Mesodermal cell (in vitro differentiated cells): Measurements from ENCODE around the gene MAFF.

Experiments used
- H3K27ac ChIP-seq: 2 replicates; pipeline ENCODE4 v1.7.0; 2013; ENCODE audit warnings: mild to moderate bottlenecking, low read depth, low read length, moderate library complexity; ENCODE audit not compliant: severe bottlenecking
- H3K36me3 ChIP-seq: 2 replicates; pipeline ENCODE4 v1.7.1; 2013; ENCODE audit warnings: mild to moderate bottlenecking, low read length, moderate library complexity; ENCODE audit not compliant: control insufficient read depth, insufficient read depth
- H3K4me1 ChIP-seq: one replicate; pipeline ENCODE4 v1.7.1; 2013; ENCODE audit warnings: mild to moderate bottlenecking, low read length; ENCODE audit not compliant: insufficient read depth, control insufficient read depth, poor library complexity, severe bottlenecking
- H3K4me3 ChIP-seq: 2 replicates; pipeline ENCODE4 v1.7.0; 2013; ENCODE audit warnings: low read length, control low read depth, mild to moderate bottlenecking; ENCODE audit not compliant: insufficient read depth, poor library complexity, severe bottlenecking; ENCODE audit errors: extremely low read depth
- H3K9me3 ChIP-seq: 2 replicates; pipeline ENCODE4 v1.7.1; 2013; ENCODE audit warnings: mild to moderate bottlenecking, low read length, moderate library complexity; ENCODE audit not compliant: control insufficient read depth
- WGBS, 2 experiments: methylation state at CpG; one replicate each; pipeline ENCODE4 v1.1.5; 2013; ENCODE audit warnings: missing lambda C conversion rate in 2 of 2; ENCODE audit not compliant: insufficient coverage in 2 of 2; 5-methylcytosine and 5-hydroxymethylcytosine counted together

Gene MAFF

DNA sequence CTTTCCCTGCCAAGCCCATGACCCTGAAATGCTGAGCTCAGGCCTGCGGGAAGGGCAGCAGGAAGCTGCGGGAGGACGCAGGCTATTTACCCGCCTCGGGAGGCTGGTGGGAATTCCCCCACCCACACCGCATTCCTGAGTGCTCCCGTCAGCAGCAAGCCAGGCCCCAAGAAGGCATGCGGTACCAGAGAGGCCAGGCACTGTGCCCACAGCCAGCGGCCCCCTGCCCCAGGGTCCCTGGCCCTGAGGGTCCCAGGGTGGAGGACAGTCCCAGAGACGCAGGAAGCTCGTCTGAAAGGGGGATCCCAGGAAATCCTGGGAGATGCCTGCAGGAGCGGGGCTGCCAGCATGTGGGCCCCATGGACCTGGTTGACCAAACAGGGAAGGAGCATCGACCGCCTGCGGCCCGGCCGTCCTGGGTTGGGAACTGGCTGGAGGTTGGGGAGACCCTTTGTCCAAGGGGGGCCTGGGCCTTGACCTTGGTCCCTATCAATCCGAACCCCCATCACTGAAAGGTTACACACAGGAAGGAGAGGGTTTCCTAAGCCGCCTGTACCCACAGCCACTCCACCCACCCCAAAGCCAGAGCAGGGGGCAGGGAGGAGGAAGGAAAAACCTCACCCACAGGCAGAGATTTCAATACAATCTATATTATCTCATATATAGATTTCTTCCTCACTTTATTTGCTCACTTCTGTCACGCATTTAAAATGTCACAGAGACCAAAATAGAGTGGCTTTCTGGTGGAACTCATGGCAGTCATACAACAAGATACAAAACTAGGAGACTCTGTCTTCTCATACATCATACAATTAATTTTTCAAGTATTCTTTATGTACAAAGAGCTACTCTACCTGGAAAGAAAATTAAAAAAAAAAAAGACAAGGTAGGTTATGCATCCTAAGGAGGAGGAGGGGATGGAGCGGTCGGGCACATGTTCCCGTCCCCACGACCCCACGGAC is 17.1 kb downstream of the MAFF start:
- Histone ChIP-seq H3K4me3 (no peak overlapping the region), H3K4me1 (peaks cover 25% of the 10 kb centered on the region), H3K27ac (peak overlapping the region; percentile 91), H3K36me3 (peaks cover 47% of the 10 kb centered on the region), H3K9me3 (no peaks in the 10 kb centered on the region)
- 45 to 61% methylated on average over 10 to 20 of the region's 25 CpGs for WGBS, 2 experiments

DNA sequence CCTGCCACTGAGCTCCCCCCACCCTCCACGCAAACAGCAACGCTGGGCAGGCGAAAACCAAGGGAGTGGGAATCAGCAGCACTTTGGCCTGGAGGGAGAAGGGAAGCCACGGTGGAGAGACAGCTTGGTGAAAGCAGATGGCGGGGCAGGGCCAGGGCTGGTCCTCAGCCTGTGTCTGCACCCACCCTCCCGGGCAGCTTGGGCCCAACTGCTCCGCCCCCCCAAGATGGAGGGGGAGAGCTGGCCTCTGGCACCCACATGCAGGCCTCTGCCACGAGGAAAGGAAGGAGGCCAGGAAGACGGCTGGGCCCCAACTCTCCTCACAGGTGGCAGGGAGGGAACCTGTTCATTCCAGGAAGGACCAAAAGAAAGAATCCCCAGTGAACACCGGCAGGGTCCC is 17.8 kb downstream of the MAFF start:
- no peak overlapping the region for H3K4me3 ChIP-seq
- H3K4me1 ChIP-seq = peaks cover 25% of the 10 kb centered on the region
- H3K27ac ChIP-seq = peak overlapping the region; percentile 91
- 69 to 91% methylated on average over 5 to 7 of the region's 10 CpGs for WGBS, 2 experiments
- no peaks in the 10 kb centered on the region for H3K9me3 ChIP-seq
- H3K36me3 ChIP-seq = peaks cover 48% of the 10 kb centered on the region

DNA sequence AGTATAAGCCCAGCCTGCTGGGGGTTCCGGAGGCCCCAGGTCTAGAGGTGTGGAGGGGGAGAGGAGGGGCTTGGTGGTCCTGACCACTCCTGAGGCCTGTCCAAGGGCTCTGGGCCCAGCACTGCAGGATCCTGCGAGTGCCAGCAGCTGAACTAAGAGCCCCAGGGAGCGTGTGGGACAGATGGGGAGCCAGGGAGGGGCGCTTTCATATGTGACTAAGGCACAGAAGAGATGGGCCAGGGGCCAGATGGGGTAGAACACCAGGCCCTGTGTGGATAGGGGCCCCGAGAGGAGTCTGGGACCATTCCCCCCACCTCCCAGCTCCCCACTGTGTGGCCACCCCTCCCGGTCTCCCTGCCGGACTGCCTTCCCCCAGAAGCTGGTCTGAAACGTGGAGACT is 18.4 kb downstream of the MAFF start:
- WGBS, 2 experiments = 86 to 96% methylated on average over 5 to 7 of the region's 8 CpGs
- Histone ChIP-seq H3K27ac (peak overlapping the region; percentile 91), H3K4me1 (peaks cover 25% of the 10 kb centered on the region), H3K9me3 (no peaks in the 10 kb centered on the region), H3K36me3 (peaks cover 48% of the 10 kb centered on the region), H3K4me3 (no peak overlapping the region)

DNA sequence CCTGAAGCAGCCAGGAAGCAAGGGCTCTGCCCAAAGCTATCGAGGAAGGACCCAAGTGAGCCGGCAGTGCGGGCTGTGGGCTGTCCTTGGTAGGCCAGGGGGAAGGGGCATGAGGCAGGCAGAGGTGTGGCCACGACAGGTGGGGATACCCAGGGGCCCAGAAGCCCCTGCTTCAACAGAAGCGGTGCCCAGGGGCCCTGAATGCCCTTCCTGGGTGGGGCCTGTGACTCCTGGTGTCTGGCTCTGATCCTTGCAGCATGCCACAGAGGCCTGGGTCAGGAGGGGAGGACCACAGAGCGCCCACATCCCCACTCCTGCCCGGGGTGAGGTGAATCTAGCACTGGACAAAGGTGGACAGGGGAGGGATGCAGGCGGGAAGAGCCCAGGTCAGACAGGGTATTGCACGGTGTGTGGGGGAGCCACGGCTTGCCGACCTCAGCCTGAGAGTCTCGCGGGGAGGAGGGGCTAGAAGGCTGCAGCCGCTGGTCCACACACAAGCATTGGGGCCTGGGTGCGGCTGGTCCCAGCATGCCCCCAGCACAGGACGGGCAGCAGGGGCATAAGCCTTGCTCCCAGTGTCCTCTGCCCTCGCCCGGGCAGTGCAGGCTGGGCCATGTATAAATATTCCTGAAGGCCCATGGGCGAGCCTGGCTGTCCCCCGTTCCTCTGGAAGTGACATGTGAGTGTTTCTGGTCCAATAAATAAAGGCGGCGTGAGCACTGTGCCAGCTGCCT is 19.0 kb downstream of the MAFF start:
- H3K4me1 ChIP-seq = peaks cover 25% of the 10 kb centered on the region
- no peak overlapping the region for H3K27ac ChIP-seq
- no peaks in the 10 kb centered on the region for H3K9me3 ChIP-seq
- H3K36me3 ChIP-seq = peaks cover 50% of the 10 kb centered on the region
- H3K4me3 ChIP-seq = no peak overlapping the region
- WGBS, 2 experiments = 93 to 95% methylated on average over 18 to 19 of the region's 22 CpGs

DNA sequence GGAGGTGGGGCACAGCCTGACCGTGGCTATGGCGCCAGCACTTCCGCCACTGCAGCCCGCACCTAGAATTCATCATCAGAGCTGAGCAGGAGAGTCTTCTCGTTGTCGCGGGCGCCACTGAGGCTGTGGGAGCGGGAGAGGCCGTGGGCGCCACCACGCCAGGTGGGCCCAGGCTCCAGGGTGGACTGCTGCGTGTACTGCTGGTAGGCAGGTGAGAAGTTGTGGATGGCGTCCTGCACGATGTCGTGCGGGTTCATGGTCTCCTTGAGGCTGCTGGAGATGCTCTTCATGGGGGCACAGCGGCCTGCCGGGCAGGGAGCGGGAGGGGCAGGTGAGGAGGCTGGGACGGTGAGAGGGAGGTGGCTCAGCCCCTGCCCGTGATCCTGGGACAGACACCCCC is 19.6 kb downstream of the MAFF start:
- Histone ChIP-seq H3K27ac (no peak overlapping the region), H3K4me1 (peaks cover 25% of the 10 kb centered on the region), H3K4me3 (no peak overlapping the region), H3K36me3 (peaks cover 45% of the 10 kb centered on the region), H3K9me3 (no peaks in the 10 kb centered on the region)
- 97% methylated on average over 11 to 17 of the region's 22 CpGs for WGBS, 2 experiments

DNA sequence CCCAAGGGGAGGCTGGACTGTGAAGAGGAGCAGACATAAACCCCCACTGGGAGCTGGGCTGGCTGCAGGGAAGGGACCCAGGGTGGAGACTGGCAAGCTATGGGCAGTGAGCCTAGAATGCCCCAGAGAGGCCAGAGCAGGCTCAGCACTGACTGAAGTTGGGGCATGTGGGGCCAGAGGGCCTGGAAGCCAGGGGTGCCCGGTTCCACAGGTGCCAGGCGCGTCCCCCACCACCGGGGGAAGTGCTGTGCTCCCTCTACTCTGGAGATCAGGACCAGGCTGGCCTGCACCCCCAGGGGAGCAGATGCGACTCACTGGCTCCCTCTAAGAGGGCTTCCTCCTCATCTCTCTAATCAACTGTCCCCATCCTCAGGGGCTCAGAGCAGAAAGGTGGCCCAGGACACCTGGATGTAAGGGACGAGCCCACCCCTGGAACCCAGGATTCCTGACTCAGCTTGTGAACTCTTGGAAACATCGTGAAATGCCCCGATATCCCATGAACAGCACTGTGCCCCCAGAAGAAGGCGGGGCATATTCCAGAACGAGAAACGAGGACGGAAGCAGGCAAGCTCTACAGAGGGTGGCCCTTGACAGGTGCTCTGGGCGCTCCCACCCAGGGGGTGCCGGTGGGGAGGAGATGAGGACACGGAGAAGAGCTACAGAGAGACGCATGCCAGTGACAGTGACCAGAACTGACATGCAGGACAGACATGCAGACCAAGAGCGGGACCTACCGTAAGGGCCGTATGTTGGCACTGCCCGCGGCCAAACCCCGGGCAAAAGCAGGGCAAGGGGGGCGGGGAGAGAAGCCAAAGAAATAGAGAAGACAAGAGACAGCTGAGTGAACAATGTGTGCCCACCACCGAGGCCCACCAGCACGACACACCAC is 20.4 kb downstream of the MAFF start:
- Histone ChIP-seq H3K9me3 (no peaks in the 10 kb centered on the region), H3K4me3 (no peak overlapping the region), H3K4me1 (peaks cover 25% of the 10 kb centered on the region), H3K27ac (no peak overlapping the region), H3K36me3 (peaks cover 47% of the 10 kb centered on the region)
- WGBS, 2 experiments = 95% methylated on average over 22 to 23 of the region's 25 CpGs

DNA sequence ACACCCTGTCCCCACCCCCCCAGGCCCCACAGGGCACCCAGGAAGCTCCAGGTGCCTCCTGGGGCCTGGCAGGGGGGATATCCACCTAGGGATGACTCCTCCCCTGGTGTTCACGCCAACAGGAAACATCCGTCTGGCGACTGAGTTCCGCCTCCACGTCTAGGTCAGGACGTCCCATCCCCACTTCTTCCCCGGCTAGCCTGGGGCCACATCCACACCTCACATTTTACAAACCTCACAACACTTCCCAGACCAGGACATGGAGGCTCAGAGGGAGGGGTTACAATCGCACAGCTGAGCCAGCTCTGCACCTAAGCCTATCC is 21.0 kb downstream of the MAFF start:
- peaks cover 23% of the 10 kb centered on the region for H3K4me1 ChIP-seq
- H3K27ac ChIP-seq = no peak overlapping the region
- H3K9me3 ChIP-seq = no peaks in the 10 kb centered on the region
- no peak overlapping the region for H3K4me3 ChIP-seq
- 79 to 88% methylated on average over 6 to 8 of the region's 8 CpGs for WGBS, 2 experiments
- peaks cover 53% of the 10 kb centered on the region for H3K36me3 ChIP-seq

DNA sequence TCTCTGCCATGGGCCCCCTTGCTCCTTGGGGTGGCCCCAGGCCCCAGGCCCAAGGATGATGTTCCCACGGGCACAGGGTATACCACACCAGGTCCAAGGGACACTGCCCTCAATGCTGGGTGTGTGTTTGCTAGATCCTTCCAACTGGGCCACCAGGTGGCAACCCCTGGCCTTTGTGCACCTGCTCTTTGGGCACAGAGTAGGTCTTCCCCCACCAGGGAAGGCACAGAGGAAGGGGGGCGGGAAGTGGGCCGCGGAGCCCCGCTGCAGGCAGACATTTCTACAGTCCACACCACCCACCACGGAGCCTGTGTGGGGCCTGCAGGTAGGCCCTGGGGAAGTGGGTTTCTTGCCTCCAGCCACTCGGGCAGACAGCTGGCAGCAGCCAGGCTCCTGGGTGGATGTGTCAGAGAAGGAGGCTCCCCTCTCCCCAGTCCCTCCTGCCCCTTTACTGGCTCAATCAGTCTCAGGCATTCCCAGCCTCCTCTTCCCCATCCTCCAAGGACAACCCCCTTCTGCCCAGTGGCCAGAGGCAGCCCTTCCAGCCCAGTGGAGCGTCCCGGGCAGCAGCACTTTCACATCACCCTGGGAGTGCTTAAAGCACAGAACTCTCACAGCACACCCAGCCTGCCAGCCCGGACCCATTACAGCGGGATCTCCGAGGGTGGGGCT is 21.6 kb downstream of the MAFF start:
- Histone ChIP-seq H3K36me3 (peaks cover 59% of the 10 kb centered on the region), H3K4me3 (no peak overlapping the region), H3K27ac (no peak overlapping the region), H3K9me3 (no peaks in the 10 kb centered on the region), H3K4me1 (peaks cover 17% of the 10 kb centered on the region)
- WGBS, 2 experiments = 93% methylated on average over 3 to 6 of the region's 12 CpGs

DNA sequence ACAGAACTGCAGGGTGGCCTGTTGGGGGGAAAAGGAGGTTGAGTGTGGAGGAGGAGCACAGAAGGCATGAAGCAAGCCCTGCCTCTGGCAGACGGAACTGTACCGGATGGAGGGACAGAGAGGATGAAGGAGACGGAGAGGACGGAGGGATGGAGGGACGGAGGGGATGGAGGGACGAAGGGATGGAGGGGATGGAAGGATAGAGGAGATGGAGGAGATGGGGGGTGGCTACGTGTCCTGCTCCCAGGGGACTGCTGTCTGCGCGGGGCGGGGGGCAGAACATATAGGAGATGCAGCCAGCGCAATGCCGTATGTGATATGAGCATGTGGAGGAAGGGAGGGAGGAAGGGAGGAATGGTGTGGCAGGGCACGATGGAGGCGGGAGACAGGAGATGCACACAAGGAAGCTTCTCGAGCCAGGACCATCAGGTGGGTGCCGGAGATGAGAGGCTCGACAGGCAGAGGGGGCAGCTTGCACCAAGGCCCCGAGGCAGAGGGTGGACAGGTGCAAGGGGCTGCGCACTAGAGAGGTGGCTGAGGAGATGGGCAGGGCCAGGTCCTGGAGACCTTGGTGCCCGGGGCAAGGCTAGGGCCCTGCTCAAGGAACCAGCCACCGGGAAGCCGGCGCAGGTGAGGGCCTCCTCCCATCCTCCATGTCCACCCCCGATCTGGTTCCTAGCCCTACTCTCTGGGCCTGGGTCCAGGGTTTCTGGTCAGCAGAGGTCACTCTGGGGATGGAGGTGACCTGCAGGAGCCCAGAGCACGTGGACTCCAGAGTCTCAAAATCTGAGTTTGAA is 25.3 kb downstream of the MAFF start:
- WGBS, 2 experiments = 95 to 97% methylated on average over 20 to 25 of the region's 25 CpGs
- peaks cover 8% of the 10 kb centered on the region for H3K4me1 ChIP-seq
- H3K9me3 ChIP-seq = no peaks in the 10 kb centered on the region
- H3K27ac ChIP-seq = no peak overlapping the region
- peaks cover 79% of the 10 kb centered on the region for H3K36me3 ChIP-seq
- no peak overlapping the region for H3K4me3 ChIP-seq
